NCI-H2029 treated with DMSO at 0.1 percent for 48 hours (cell line): ENCODE measurements around the gene PLD3.
"Not testable (repeated sequence)": the region's sequence is repeated elsewhere in the genome, so short reads cannot be mapped to it uniquely, and the experiment has no call there.

Experiments used
- DNase-seq: peaks from one replicate; lab custom pipeline; 2025; lab: John Stamatoyannopoulos, UW

The PLD3 gene

GRCh38 chr19:40390084-40390742 is 41.7 kb downstream of the PLD3 start, which contains the start of gene HIPK4:
Gene HIPK4 (minus strand): TSS chr19:40390181. CDS start chr19:40389902, 279 bp downstream.
- DNase-seq = no peak

DNA sequence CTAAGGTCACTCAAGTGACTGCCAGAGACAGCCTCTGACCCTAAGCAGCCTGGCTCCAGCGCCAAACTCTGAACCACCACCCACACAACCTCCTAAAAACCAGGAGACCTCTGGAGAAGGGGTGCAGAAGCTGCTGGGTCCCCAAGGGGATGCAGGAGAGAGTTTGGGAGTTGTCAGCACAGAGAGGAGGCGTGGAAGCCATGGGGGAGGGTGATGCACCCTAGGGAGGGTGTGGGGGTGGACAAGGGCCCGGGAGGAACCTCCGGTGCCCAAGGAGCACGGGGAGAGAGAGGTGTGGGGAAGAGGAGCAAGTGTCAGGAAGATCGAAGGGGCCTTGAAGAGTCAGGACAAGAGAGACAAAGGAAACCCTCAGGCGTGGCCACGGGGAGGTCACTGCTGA is 43.6 kb downstream of the PLD3 start:
- no peak for DNase-seq

GRCh38 chr19:40392894-40393517 is 44.5 kb downstream of the PLD3 start:
- DNase-seq = no peak

DNA sequence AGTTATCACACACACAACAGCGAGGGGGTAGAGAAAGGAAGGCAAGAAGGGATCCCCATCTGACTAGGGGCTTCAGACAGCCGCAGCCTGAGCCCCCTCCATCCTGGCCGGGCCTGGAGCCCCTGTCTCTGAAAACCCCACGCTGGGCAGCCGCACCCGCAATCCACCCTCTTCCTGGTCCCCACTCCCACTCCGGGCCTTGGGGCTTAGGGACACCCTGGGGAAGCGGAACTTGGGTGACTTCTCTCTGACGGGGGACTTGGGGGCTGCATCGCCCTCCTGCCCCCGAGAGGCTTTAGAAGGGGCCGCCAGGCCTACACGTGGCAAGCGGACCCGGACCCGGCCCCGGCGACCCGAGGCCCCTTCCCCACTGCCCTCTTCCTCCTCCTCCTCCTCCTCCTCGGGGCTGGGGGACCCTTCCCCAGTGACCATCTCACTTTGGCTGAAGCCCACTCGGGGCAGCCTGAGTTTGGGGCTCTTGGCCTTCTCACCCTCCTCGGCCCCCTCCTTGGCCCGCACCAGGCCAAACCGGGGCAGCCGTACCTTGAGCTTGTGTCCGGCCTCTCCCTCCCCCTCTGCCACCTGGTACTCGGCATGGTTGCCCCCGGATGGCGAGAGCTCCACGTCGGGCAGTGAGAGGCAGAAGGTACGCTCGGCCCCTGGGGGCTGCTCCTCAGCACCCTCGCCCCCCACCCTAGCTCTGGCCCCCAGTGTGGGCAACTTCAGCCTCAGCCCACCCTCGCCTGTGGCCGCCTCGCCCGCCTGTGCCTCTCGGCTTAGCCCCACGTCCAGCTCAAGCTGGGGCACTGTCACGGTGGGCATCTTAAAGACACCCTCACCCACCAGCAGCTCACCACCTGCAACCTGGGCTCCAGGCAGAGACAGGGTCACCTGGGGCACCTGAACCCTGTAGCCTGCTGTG is 45.7 kb downstream of the PLD3 start:
- DNase-seq = no peak

GRCh38 chr19:40394816-40395210 is 46.3 kb downstream of the PLD3 start:
- DNase-seq = no peak

GRCh38 chr19:40395956-40396355 is 47.5 kb downstream of the PLD3 start:
- DNase-seq = no peak

DNA sequence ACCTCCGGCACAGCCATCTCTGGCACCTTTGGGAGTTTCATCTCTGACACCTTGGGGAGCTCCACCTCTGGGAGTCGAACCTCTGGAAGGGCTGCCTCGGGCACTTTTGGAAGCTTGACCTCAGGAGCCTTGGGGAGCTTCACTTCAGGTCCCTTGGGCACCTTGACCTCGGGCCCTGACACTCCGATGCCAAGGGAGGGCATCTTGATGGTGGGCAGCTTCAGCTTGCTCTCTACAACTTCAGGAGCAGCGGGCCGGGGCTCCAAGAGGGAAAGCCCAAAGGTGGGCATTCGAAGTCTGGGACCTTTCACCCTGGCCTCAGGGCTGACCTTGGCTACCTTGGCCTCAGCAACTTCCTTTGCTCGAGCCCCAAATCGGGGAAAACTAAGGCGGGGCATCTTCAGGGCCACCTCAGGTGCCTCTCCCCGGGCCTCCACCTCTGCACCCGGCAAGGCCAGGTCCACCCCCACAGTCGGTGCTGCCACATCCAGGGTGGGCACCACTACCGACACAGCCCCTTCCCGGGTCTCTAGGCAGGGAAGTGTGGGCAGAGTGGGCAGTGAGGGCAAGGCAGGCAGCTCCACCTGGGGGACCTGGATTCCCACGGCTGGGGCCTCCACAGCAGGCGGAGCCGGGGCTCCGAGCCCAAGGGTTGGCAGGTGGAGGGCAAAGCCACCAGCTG is 48.5 kb downstream of the PLD3 start:
- no peak for DNase-seq

DNA sequence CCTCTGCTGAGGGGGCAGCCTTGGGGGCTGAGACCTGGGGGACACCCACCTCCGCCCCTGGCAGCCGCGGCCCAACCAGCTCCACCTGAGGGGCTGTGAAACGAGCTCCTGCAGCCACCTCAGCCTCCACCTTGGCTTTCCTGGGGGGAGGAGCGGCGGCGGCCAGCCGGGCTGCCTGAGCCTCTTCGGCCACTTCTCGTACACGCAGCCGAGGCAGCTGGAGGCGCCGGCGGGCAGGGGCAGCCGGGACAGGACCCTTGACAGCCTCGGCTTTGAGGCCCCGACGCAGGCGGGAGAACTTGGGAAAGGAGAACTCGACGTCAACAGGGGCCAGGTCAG is 49.0 kb downstream of the PLD3 start:
- no peak for DNase-seq

- no peak for DNase-seq
Observed at GRCh38 chr19:40398417-40399131, 50.1 kb downstream of the PLD3 start.

GRCh38 chr19:40400559-40400958 is 52.1 kb downstream of the PLD3 start:
- DNase-seq = no peak

DNA sequence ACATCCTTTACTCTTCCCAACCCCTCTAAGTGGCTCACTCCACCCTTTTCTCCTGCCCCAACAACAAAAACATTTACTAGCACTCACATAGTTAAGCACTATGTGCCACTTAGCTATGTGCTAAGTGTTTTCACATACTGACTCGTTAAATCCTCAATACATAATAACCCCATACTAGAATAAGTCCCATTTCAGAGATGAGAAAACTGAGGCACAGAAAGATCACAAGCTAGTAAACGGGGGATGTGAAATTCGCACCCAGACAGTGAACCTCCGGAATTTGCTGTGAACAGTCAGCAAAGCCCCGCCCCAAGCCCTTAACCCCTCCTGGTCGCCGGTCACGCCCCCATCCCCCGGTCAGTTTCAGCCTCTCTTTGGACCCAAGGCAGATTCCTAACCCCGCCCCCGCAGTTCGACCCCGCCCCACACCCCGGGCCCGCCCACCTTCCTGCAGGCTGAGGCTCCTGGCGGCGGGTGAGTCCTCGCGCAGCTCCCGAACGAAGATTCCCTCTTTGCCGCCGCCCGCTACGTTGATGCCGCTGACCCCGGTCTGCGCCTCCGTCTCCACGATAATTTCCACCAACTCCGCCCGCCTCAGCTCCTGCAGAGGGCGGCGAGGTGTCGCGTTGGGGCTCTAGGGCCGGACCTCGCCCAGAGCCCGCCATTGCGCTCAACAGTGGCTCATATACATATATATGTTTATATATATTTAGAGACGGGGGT is 54.9 kb downstream of the PLD3 start:
- peak; percentile 19 for DNase-seq

DNA sequence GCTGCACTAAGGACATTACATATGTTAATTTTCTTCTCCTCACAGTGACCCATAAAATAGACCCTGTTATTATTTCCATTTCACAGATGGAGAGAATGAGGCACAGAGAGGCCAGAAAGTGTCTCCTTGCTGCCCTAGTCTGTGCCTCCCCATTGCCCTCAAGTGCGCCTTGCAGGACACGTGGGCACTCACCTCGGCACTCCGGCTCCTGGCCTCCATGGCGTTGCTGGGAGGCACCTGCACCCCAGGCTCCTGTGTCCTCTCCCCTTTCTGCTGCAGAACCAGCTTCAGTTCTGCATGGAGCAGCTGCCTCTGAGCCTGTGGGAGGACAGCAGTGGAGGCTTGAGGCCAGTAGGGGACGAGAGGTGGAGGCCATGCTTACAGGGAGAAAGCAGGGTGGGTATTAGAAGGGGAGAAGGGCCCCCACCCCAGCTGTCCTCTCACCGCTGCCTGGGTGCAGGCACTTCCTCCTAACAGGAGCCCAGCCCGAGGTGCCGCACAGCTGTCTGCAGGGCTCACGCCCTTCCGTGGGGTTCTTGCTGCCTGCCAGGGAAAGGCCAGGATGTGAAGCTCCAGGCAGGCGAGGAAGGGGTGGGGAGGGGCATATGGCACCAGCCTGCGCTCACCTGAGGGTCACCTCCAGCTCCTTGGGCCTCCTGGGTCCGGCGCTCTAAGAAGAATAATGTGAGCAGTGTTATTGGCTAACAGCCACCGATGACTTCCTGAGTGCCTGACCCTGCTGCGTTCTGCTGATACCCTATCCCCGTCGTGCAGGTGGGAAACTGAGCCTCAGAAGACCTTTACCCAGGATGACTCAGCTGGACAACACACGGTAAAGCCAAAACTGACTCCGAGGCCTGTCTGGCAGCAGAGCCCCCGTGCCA is 59.5 kb downstream of the PLD3 start:
- no peak for DNase-seq

DNA sequence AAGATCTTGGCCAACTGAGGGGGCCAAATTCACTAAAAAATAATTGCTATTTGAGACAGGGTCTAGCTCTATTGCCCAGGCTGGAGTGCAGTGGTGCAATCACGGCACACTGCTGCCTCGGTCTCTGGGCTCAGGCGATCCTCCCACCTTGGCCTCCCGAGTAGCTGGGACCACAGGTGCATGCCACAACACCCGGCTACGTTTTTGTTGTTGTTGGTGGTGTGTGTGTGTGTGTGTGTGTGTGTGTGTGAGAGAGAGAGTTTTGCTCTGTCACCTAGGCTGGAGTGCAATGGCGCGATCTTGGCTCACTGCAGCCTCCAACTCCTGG is 60.1 kb downstream of the PLD3 start:
- DNase-seq = not testable (repeated sequence)

DNA sequence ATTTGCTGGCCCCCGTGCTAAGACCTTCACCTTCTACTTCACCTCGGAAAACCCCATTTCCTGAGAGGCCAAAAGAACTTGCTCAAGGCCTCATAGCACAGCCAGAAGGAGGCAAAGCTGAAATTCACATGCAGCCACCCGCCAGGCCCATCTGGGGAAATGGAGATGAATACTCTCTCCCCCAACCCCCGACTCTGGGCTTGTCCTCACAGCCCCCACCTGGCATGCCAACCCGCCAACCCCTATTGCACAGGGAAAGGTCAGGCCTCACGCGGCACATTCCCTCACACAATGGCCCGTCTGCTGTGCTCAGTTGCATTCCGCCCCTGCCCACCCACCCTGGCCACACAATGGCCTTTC is 61.5 kb downstream of the PLD3 start:
- no peak for DNase-seq

DNA sequence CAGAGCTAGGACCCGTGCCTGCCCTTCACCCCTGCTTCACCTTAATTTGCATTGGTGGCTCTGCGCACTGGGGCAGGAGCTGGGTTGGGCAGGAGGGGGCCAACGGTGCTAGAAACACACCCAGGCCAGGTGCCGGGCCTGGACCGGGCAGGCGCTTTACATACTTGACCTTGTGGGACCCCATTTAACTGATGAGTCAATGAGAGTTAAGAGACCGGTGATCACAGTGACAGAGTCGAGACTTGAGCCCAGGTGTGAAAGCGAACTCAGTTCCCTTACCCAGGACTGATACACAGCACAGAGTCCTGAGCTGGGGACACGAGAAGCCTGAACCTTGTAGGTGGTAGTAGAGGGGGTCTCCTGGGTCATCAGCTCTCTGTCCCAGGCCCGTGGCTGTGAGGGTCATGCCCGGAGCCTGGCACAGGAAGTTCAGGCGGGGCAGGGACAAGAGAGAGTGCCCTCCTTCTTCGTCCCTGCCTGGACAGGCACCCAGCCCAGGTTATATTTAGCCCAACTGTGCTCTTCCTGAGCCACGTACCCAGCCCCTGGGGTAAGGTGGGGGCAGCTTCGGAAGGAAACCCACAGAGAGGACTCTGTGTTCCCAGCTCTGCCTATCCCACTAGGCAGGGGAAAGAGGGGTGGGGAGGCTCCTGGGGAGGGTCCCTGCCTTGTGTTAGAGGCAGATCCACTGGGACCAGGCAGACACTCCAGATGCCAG is 62.8 kb downstream of the PLD3 start:
- no peak for DNase-seq

- no peak for DNase-seq
Observed at GRCh38 chr19:40411958-40412499, 63.5 kb downstream of the PLD3 start.

DNA sequence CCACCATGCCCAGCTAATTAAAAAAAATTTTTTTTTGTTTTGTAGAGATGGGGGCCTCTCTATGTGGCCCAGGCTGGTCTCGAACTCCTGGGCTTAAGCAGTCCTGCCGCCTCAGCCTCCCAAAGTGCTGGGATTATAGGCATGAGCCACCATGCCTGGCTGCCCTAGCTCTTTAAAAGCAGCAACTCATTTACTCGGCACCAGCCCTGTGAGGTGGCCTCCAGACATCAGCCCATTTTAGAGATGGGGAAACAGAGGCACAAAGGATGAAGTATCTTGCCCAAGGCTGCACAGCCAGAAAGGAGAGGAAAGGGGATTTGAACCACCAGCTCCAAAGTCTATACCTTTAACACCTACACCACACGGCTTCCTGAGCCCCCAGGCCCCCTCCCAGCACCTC is 64.4 kb downstream of the PLD3 start:
- no peak for DNase-seq

DNA sequence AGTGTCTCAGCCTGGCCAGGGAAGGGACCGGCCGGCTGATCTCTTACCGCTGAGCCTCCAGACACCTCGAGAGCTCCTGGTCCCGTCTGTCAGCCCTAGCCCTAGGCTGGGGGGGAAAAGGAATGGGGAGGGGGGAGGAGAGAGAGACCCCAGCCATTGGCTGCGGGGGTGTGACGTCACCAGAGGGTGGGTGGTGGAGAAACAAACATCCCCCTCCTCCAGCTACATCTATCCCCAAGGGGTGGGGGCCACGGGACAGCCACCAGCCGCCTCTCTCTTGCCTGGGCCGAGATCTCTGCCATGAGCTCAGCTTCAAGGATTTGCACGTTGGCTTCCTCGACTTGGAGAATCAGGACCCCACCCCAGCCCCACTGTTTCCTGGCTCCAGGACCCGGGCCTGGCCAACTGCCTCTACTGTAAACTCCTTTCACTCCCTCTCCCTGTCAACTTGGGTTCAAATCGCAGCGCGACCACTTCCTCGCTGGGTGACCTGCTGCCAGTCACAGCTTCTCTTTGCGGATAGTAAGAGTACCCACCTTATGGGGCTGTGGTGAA is 64.9 kb downstream of the PLD3 start, which contains the start of gene PRX:
TSS of gene PRX (minus strand) at position 88 of the 555 bp plus-strand sequence. CDS start 5,446 bp downstream, outside the sequence.
- no peak for DNase-seq
